K562 (cell line): ENCODE results near the gene ARHGAP42. TPM values are rescaled to one million over a fixed set of nuclear protein-coding genes. Genes with fewer than 3 reads are reported as not detected.

Experiments
- ATF7 ChIP-seq: fragments of 450-650 bp; IDR thresholded peaks from 2 replicates; pipeline ENCODE4 v1.7.1; 2014; ENCODE audit warnings: mild to moderate bottlenecking, moderate library complexity
- CC2D1A ChIP-seq: fragments of 450-650 bp; IDR thresholded peaks from 2 replicates; pipeline ENCODE4 v1.6.1; 2017; ENCODE audit warnings: mild to moderate bottlenecking
- DMBX1 ChIP-seq: fragments of 250-450 bp; sonication (Bioruptor Pico); IDR thresholded peaks from 2 replicates; pipeline ENCODE4 v1.8.0; 2022; ENCODE audit warnings: inconsistent platforms, mild to moderate bottlenecking, moderate library complexity, borderline replicate concordance
- ETV1 ChIP-seq: fragments of 450-650 bp; conservative IDR thresholded peaks from 2 replicates; pipeline ENCODE4 v1.6.1; 2016; ENCODE audit warnings: missing genetic modification characterization, control low read depth, low read depth, missing compliant biosample characterization
- EWSR1 ChIP-seq: fragments of 450-650 bp; IDR thresholded peaks from 2 replicates; pipeline ENCODE4 v1.6.1; 2018; ENCODE audit warnings: borderline replicate concordance, mild to moderate bottlenecking, low read depth, moderate library complexity; ENCODE audit not compliant: partially characterized antibody
- GATA2 ChIP-seq: sonication (generic); formaldehyde crosslinking; IDR thresholded peaks from 2 replicates; pipeline ENCODE4 v1.4.0; 2020; ENCODE audit warnings: mild to moderate bottlenecking, missing genetic modification reagents
- MAFG ChIP-seq: fragments of 450-650 bp; conservative IDR thresholded peaks from 2 replicates; pipeline ENCODE4 v1.6.1; 2016; ENCODE audit warnings: missing genetic modification characterization, missing compliant biosample characterization
- NBN ChIP-seq: fragments of 450-650 bp; IDR thresholded peaks from 2 replicates; pipeline ENCODE4 v1.6.1; 2016; ENCODE audit warnings: low read depth, mild to moderate bottlenecking
- NCOA1 ChIP-seq: fragments of 450-650 bp; IDR thresholded peaks from 2 replicates; pipeline ENCODE4 v1.6.1; 2016; ENCODE audit warnings: low read depth
- NR2C1 ChIP-seq, 2 experiments: fragments of 450-650 bp; IDR thresholded peaks; 2 replicates each; pipeline ENCODE4 v1.6.1; 2017; ENCODE audit warnings: mild to moderate bottlenecking in 2 of 2, antibody characterized with exemption in 1 of 2, inconsistent platforms in 1 of 2, missing compliant biosample characterization in 1 of 2, missing genetic modification characterization in 1 of 2
- SMARCB1 ChIP-seq: IDR thresholded peaks from 2 replicates; pipeline ENCODE4 v1.6.1; 2011; ENCODE audit warnings: improper control_type of control experiment, low read depth; ENCODE audit not compliant: insufficient read length
- SNAPC5 ChIP-seq: fragments of 250-450 bp; sonication (Bioruptor Pico); IDR thresholded peaks from 2 replicates; pipeline ENCODE4 v1.8.0; 2021; ENCODE audit warnings: moderate library complexity, mild to moderate bottlenecking, inconsistent platforms
- TRIM24 ChIP-seq, 2 experiments: fragments of 450-650 bp; IDR thresholded peaks; 2 replicates each; pipeline ENCODE4 v1.6.1; 2016
- VEZF1 ChIP-seq: fragments of 200-800 bp; sonication (Bioruptor generic); IDR thresholded peaks from 2 replicates; pipeline ENCODE4 v1.6.1; 2017; ENCODE audit warnings: missing genetic modification characterization, missing compliant biosample characterization
- ZFP36 ChIP-seq: fragments of 150-350 bp; IDR thresholded peaks from 2 replicates; pipeline ENCODE4 v1.6.1; 2018; ENCODE audit warnings: low read length, low read depth; ENCODE audit not compliant: partially characterized antibody
- ZKSCAN8 ChIP-seq: fragments of 200-800 bp; sonication (Bioruptor generic); IDR thresholded peaks from 2 replicates; pipeline ENCODE4 v1.6.1; 2016; ENCODE audit warnings: missing genetic modification characterization, missing compliant biosample characterization
- ZNF140 ChIP-seq: fragments of 250-450 bp; sonication (Bioruptor Pico); IDR thresholded peaks from 2 replicates; pipeline ENCODE4 v1.8.0; 2021; ENCODE audit warnings: moderate library complexity, mild to moderate bottlenecking, inconsistent platforms
- ZNF280B ChIP-seq: fragments of 250-450 bp; sonication (Bioruptor Pico); IDR thresholded peaks from 2 replicates; pipeline ENCODE4 v1.5.1; 2021; ENCODE audit warnings: mild to moderate bottlenecking
- ZNF408 ChIP-seq: fragments of 250-450 bp; sonication (Bioruptor Pico); IDR thresholded peaks from 2 replicates; pipeline ENCODE4 v1.4.0; 2020; ENCODE audit warnings: low read depth, mild to moderate bottlenecking, moderate library complexity
- ZNF436 ChIP-seq: fragments of 250-450, 450-650 bp; sonication (Bioruptor Pico); formaldehyde crosslinking; IDR thresholded peaks from 2 replicates; pipeline ENCODE4 v1.7.0; 2020; ENCODE audit warnings: mild to moderate bottlenecking
- ZNF644 ChIP-seq: fragments of 200-800 bp; sonication (Bioruptor generic); IDR thresholded peaks from 2 replicates; pipeline ENCODE4 v1.6.1; 2016; ENCODE audit warnings: low read depth, missing genetic modification characterization, missing compliant biosample characterization
- ZNF75A ChIP-seq: fragments of 450-650 bp; formaldehyde crosslinking; IDR thresholded peaks from 2 replicates; pipeline ENCODE4 v1.4.0; 2020; ENCODE audit warnings: mild to moderate bottlenecking
- polyA plus RNA-seq, 8 experiments: library from polyadenylated mRNA; depleted of rRNA in 4 of 8; stranded (reverse) in 5 of 8; unstranded in 3 of 8; fragments of >200 nt; fragmentation: Nextera tagmentation in 2 of 8; fragmentation: Illumina TruSeq in 1 of 8; extraction: Ambion mirVana in 2 of 8; extraction: Trizol in 1 of 8; gene quantifications; 2 replicates each; pipeline versions ENCODE4 v1.2.1 to v1.2.3, GENCODE V29; 2011 to 2014; ENCODE audit warnings: inconsistent platforms in 1 of 8, missing spikeins in 1 of 8
- total RNA-seq, 7 experiments: library from RNA; depleted of rRNA in 6 of 7; stranded (reverse); fragments of >200 nt in 6 of 7; fragmentation: Illumina TruSeq in 2 of 7; extraction: Trizol in 2 of 7; gene quantifications; 2 replicates each; pipeline versions ENCODE4 v1.2.1 to v1.2.3, GENCODE V29; 2011 to 2021; ENCODE audit warnings: low replicate concordance in 1 of 7
- TF ChIP-seq, protein P1 (sequence below): fragments of 450-650 bp; formaldehyde crosslinking; IDR thresholded peaks from 2 replicates; pipeline ENCODE4 v1.4.0; 2020; ENCODE audit warnings: mild to moderate bottlenecking, moderate library complexity
- TF ChIP-seq, protein P2 (sequence below): fragments of 250-450 bp; sonication (Bioruptor Pico); IDR thresholded peaks from 2 replicates; pipeline ENCODE4 v1.8.0; 2021; ENCODE audit warnings: moderate library complexity, mild to moderate bottlenecking, inconsistent platforms

The ARHGAP42 gene
- total and polyA plus RNA-seq, 9 of the 15 experiments (the other 6 are each of a cell fraction or from before 2014, with no cell fraction given): 0.95 to 6.1 (median 2.4) TPM

DNA sequence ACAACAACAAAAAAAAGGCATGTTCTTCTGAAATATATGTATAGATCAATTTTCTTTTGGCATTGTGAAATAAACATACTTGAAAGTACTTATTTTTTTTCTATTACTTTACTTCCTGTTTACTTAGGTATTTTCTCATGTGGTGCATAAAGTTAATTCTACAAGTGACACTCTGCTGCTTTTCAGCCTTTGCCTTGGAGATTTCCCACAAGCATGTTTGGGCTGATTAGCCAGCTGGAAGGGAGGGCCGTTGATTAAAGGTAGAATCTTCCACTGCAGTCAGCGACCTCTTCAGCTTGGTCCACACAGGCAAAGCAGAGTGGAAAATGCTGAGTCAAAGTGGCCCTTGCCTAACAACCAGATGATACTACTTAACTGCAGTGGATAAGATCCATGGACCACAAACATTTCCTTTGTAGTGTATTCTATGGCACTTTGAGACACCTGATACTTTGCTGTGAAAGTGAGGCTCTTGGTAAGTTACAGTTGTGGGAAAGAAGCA lies 176.0 kb downstream of the ARHGAP42 start (continued):
- TF ChIP-seq ZNF280B: no peak
- no peak for TF ChIP-seq ZNF644 (tag)
- TF ChIP-seq ETV1: no peak
- TF ChIP-seq EWSR1: no peak
- TF ChIP-seq ZNF408 (CRISPR knock-in tag): no peak
- TF ChIP-seq GATA2: peak; percentile 75
- peak; percentile 94 for TF ChIP-seq MAFG (tag)
- TF ChIP-seq, protein P1, sequence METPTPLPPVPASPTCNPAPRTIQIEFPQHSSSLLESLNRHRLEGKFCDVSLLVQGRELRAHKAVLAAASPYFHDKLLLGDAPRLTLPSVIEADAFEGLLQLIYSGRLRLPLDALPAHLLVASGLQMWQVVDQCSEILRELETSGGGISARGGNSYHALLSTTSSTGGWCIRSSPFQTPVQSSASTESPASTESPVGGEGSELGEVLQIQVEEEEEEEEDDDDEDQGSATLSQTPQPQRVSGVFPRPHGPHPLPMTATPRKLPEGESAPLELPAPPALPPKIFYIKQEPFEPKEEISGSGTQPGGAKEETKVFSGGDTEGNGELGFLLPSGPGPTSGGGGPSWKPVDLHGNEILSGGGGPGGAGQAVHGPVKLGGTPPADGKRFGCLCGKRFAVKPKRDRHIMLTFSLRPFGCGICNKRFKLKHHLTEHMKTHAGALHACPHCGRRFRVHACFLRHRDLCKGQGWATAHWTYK (CRISPR knock-in tag): no peak
- 0 out of 2 replicates have a peak, but pooled peaks have one; percentile 47 for TF ChIP-seq NBN
- no peak; the same call in 1 of the 2 replicates for TF ChIP-seq DMBX1 (CRISPR knock-in tag)
- TF ChIP-seq ZNF75A (CRISPR knock-in tag): no peak
- TF ChIP-seq ZNF140 (CRISPR knock-in tag): no peak
- TF ChIP-seq VEZF1 (CRISPR knock-in tag): peak; percentile 75
- TF ChIP-seq, protein P2, sequence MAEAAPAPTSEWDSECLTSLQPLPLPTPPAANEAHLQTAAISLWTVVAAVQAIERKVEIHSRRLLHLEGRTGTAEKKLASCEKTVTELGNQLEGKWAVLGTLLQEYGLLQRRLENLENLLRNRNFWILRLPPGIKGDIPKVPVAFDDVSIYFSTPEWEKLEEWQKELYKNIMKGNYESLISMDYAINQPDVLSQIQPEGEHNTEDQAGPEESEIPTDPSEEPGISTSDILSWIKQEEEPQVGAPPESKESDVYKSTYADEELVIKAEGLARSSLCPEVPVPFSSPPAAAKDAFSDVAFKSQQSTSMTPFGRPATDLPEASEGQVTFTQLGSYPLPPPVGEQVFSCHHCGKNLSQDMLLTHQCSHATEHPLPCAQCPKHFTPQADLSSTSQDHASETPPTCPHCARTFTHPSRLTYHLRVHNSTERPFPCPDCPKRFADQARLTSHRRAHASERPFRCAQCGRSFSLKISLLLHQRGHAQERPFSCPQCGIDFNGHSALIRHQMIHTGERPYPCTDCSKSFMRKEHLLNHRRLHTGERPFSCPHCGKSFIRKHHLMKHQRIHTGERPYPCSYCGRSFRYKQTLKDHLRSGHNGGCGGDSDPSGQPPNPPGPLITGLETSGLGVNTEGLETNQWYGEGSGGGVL (CRISPR knock-in tag): no peak
- TF ChIP-seq TRIM24 (IDR thresholded peaks at IDR 0.05): peak; percentile 80 to 90; a peak in 3 of 4 replicates
- TF ChIP-seq ZFP36: no peak
- peak; percentile 72; the same call in 1 of the 2 replicates for TF ChIP-seq CC2D1A
- TF ChIP-seq NCOA1: 0 out of 2 replicates have a peak, but pooled peaks have one; percentile 60
- TF ChIP-seq ATF7: peak; percentile 47; the same call in 1 of the 2 replicates
- TF ChIP-seq SNAPC5: no peak
- no peak for TF ChIP-seq NR2C1 (IDR thresholded peaks at IDR 0.05)
- no peak for TF ChIP-seq NR2C1 (tag; IDR thresholded peaks at IDR 0.05)
- no peak for TF ChIP-seq SMARCB1
- no peak for TF ChIP-seq ZKSCAN8 (CRISPR knock-in tag)
- no peak for TF ChIP-seq ZNF436 (CRISPR knock-in tag)
